Measurements from ENCODE around the gene GATAD2A.
A peak's percentile ranks its signal among the peaks of the same experiment; 100 is the strongest.

GATAD2A gene

DNA sequence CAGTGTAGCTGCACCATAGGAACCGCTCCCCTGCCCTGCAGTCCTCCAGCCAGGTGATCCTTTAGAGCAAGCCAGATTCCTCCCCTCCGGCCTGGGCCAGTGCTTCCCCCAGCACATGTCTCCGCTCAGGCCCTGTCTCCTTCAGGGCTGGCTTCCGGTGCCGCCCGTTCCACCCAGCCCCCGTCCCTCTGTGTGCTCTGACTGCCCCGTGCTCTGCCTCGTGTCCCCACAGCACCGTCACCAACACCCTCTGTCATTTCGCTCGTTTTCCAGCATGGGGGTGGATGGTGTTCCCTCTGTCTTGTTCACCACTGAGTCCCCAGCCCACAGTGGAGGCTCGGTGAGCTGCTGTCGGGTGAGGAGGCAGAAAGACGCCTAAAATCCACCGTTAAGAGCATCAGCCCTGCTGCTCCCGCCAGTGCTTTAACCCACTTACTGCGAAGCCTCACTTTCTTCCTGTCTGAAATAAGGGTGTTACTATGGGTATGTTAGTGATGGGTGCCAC lies 55.3 kb downstream of the GATAD2A start:
- peaks cover 24% of the 10 kb centered on the region for H3K4me1 ChIP-seq (ENCODE audit: insufficient read depth, low read length)

DNA sequence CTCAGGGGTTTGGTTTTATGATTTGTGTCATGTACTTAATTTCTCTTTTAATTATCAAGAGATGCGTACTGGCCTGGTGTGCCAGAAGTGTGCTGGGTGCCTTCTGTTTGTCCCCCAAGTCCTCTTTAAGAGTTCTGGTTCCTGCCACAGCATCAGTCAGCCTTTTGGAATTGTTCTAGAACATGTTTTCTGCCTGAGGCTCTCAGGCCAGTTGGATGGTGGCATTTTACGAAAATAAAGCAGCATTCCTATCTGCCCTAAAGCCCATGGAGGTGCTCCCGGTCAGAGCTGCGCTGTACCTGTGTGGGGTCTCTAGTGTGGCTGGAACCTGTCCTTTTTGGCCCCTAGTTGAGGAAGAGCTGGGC lies 55.8 kb downstream of the GATAD2A start:
- TF ChIP-seq, protein P1, sequence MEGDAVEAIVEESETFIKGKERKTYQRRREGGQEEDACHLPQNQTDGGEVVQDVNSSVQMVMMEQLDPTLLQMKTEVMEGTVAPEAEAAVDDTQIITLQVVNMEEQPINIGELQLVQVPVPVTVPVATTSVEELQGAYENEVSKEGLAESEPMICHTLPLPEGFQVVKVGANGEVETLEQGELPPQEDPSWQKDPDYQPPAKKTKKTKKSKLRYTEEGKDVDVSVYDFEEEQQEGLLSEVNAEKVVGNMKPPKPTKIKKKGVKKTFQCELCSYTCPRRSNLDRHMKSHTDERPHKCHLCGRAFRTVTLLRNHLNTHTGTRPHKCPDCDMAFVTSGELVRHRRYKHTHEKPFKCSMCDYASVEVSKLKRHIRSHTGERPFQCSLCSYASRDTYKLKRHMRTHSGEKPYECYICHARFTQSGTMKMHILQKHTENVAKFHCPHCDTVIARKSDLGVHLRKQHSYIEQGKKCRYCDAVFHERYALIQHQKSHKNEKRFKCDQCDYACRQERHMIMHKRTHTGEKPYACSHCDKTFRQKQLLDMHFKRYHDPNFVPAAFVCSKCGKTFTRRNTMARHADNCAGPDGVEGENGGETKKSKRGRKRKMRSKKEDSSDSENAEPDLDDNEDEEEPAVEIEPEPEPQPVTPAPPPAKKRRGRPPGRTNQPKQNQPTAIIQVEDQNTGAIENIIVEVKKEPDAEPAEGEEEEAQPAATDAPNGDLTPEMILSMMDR (IDR thresholded peaks at IDR 0.05; ENCODE audit: borderline replicate concordance, extremely low read depth, low read length, poor library complexity, severe bottlenecking), result no peak
- no peak for TF ChIP-seq EZH2 (IDR thresholded peaks at IDR 0.05; ENCODE audit: borderline replicate concordance, low read depth, low read length, severe bottlenecking)
- H3K4me1 ChIP-seq (ENCODE audit: insufficient read depth, low read length), result peaks cover 24% of the 10 kb centered on the region
- DNase-seq (no peak), ATAC-seq (ENCODE audit: insufficient read depth, low read depth) (no peak)
- H3K27ac ChIP-seq (ENCODE audit: low read length), result no peak overlapping the region
- H3K9me3 ChIP-seq (ENCODE audit: insufficient read depth, low read length, severe bottlenecking), result peaks cover 17% of the 10 kb centered on the region
- peaks cover 85% of the 10 kb centered on the region for H4K20me1 ChIP-seq (ENCODE audit: insufficient read depth, low read length)
- H3K4me3 ChIP-seq (ENCODE audit: low read depth in 1 of 2, low read length in 2 of 2), result no peak overlapping the region
- H3K79me2 ChIP-seq (ENCODE audit: insufficient read depth, low read length), result peaks cover 99% of the 10 kb centered on the region
- H3K9ac ChIP-seq (ENCODE audit: low read depth, low read length), result no peak overlapping the region
- H3K4me2 ChIP-seq (ENCODE audit: insufficient read depth, low read length), result no peak overlapping the region
- no peak overlapping the region for H2AFZ ChIP-seq (ENCODE audit: low read depth, low read length)
- H3K36me3 ChIP-seq (ENCODE audit: insufficient read depth, low read length), result peaks cover 77% of the 10 kb centered on the region
- H3K27me3 ChIP-seq (ENCODE audit: insufficient read depth, low read length, poor library complexity), result no peaks in the 10 kb centered on the region

More for the DNA sequence above, 55.3 kb downstream of the GATAD2A start:
- Histone ChIP-seq H3K36me3 (ENCODE audit: insufficient read depth, low read length) (peaks cover 74% of the 10 kb centered on the region), H3K9me3 (ENCODE audit: insufficient read depth, low read length, severe bottlenecking) (peaks cover 12% of the 10 kb centered on the region), H3K4me3 (ENCODE audit: low read depth in 1 of 2, low read length in 2 of 2) (no peak overlapping the region), H3K27ac (ENCODE audit: low read length) (no peak overlapping the region; the same call in 1 of the 2 replicates), H4K20me1 (ENCODE audit: insufficient read depth, low read length) (peaks cover 87% of the 10 kb centered on the region), H2AFZ (ENCODE audit: low read depth, low read length) (no peak overlapping the region), H3K27me3 (ENCODE audit: insufficient read depth, low read length, poor library complexity) (no peaks in the 10 kb centered on the region), H3K4me2 (ENCODE audit: insufficient read depth, low read length) (no peak overlapping the region), H3K9ac (ENCODE audit: low read depth, low read length) (no peak overlapping the region), H3K79me2 (ENCODE audit: insufficient read depth, low read length) (peaks cover 98% of the 10 kb centered on the region)
- no peak for TF ChIP-seq EZH2 (IDR thresholded peaks at IDR 0.05; ENCODE audit: borderline replicate concordance, low read depth, low read length, severe bottlenecking)
- TF ChIP-seq, protein P1 (IDR thresholded peaks at IDR 0.05; ENCODE audit: borderline replicate concordance, extremely low read depth, low read length, poor library complexity, severe bottlenecking), result no peak
- ATAC-seq (ENCODE audit: insufficient read depth, low read depth) (no peak), DNase-seq (peak; percentile 12)

DNA sequence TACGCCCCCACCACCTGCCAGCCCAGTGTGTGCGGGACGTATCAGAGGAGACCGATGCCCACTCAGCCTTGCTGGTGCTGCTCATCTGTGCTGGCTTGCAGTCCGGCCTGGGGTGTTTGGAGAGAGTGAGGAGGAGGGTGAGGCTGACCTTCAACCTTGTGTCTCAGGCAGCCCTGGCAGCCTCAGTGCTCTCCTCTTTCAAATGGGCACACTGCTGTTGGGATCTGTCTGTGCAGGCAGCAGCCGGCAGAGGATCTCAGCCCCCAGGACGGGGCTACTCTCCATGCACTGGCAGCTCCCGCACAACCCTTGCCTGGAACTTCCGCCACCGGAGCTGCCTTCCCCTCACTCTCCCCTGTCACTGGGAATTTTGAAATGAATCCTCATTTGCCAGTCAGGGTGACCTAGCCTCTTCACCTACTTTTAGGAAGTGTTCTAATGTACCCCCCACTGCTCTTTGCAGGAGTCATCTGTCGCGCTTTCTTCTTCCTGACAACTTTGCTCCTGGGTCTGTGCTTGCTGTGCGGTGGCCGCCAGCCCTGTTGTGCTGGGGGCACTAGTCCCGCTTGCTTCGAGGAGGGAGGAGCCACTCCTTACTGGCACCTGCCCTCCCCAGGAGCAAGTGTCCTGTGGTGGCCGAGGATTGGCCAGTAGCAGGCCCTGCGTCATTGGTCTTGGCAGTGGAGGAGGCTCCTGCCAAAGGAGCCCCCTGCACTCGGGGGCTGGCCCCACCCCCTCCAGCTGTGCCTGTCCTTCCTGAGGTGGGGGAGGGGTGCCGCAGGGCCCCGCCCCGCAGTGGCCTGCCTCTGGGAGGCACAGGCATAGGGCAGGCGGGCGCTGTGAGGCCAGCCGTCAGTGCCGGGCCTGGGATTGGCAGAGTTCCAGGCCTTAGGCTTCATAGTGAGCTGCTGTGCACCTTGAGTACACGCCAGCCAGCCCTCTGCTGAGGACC lies 56.5 kb downstream of the GATAD2A start:
- Histone ChIP-seq H3K9me3 (ENCODE audit: insufficient read depth, low read length, severe bottlenecking) (peaks cover 23% of the 10 kb centered on the region), H2AFZ (ENCODE audit: low read depth, low read length) (no peak overlapping the region), H3K27me3 (ENCODE audit: insufficient read depth, low read length, poor library complexity) (no peaks in the 10 kb centered on the region), H3K79me2 (ENCODE audit: insufficient read depth, low read length) (peaks cover 99% of the 10 kb centered on the region), H4K20me1 (ENCODE audit: insufficient read depth, low read length) (peaks cover 79% of the 10 kb centered on the region), H3K27ac (ENCODE audit: low read length) (no peak overlapping the region), H3K4me3 (ENCODE audit: low read depth in 1 of 2, low read length in 2 of 2) (no peak overlapping the region), H3K4me1 (ENCODE audit: insufficient read depth, low read length) (peaks cover 24% of the 10 kb centered on the region), H3K36me3 (ENCODE audit: insufficient read depth, low read length) (peaks cover 77% of the 10 kb centered on the region), H3K9ac (ENCODE audit: low read depth, low read length) (no peak overlapping the region), H3K4me2 (ENCODE audit: insufficient read depth, low read length) (no peak overlapping the region)
- no peak for TF ChIP-seq EZH2 (IDR thresholded peaks at IDR 0.05; ENCODE audit: borderline replicate concordance, low read depth, low read length, severe bottlenecking)
- TF ChIP-seq, protein P1 (IDR thresholded peaks at IDR 0.05; ENCODE audit: borderline replicate concordance, extremely low read depth, low read length, poor library complexity, severe bottlenecking), result no peak
- DNase-seq, result no peak
- ATAC-seq (ENCODE audit: insufficient read depth, low read depth), result no peak

All from DND-41 (cell line).